GM19438 (cell line): Measurements from ENCODE around the gene A1BG.
"Not testable (repeated sequence)": the region's sequence is repeated elsewhere in the genome, so short reads cannot be mapped to it uniquely, and the experiment has no call there.

Source experiments
- ATAC-seq: cut with Tn5 transposase; IDR thresholded peaks from one replicate; pipeline ENCODE4 v1.9.1; 2021; ENCODE audit warnings: low read depth; ENCODE audit not compliant: unreplicated experiment

A1BG gene

GRCh38 chr19:58362272-58362994 is 9.1 kb upstream of the A1BG start, which contains the start of gene ZNF497:
TSS of gene ZNF497 (minus strand) at chr19:58362751. CDS start at chr19:58357635, 5,116 bp downstream.
- peak; percentile 85 for ATAC-seq

GRCh38 chr19:58361900-58362271 is 8.6 kb upstream of the A1BG start:
- peak; percentile 19 for ATAC-seq

- ATAC-seq, result no peak
Measured at GRCh38 chr19:58357481-58358145, 4.3 kb upstream of the A1BG start.

- no peak for ATAC-seq
Measured at GRCh38 chr19:58356766-58357480, 3.6 kb upstream of the A1BG start.

- no peak for ATAC-seq
Measured at GRCh38 chr19:58355908-58356765, 2.8 kb upstream of the A1BG start.

- no peak for ATAC-seq
Measured at GRCh38 chr19:58355215-58355796, 2.0 kb upstream of the A1BG start.

GRCh38 chr19:58354478-58355030 is 1.3 kb upstream of the A1BG start:
- no peak for ATAC-seq

- ATAC-seq, result no peak
Measured at GRCh38 chr19:58353717-58354477, 605 bp upstream of the A1BG start.

- ATAC-seq, result no peak
Measured at GRCh38 chr19:58351990-58352755, 1.1 kb downstream of the A1BG start.

GRCh38 chr19:58351558-58351878 is 1.8 kb downstream of the A1BG start:
- no peak for ATAC-seq

- no peak for ATAC-seq
Measured at GRCh38 chr19:58350871-58351557, 2.3 kb downstream of the A1BG start.

- no peak for ATAC-seq
Measured at GRCh38 chr19:58350001-58350861, 3.1 kb downstream of the A1BG start.

- no peak for ATAC-seq
Measured at GRCh38 chr19:58349590-58349989, 3.7 kb downstream of the A1BG start.

- ATAC-seq, result not testable (repeated sequence)
Measured at GRCh38 chr19:58348080-58348479, 5.2 kb downstream of the A1BG start.

- peak; percentile 85 for ATAC-seq
Measured at GRCh38 chr19:58346961-58347929, 6.0 kb downstream of the A1BG start.

- no peak for ATAC-seq
Measured at GRCh38 chr19:58345558-58345957, 7.7 kb downstream of the A1BG start.
